ENCODE results near the gene CA10.

Gene CA10

DNA sequence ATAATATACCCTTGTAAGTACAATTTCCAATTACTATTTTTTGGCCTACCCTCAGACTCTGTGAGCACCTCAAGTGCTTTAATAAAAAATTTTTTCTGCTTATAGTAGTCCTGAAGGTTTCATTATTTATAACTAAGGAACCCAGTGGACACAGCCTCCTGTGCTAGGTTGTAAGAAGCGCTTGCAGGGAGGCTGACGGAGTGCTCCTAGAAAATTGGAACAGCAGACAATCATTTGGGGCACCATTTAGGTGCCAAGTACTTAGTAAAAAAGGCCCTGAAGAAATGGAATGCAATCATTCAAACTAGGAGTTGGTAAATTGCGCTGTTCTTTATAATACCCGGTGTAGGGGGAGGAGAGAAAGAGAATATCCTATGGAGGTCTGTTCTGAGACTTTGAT, 19.8 kb downstream of the CA10 start:
- in situ Hi-C loops (cut with HindIII; ENCODE audit: low sequenced_read_pairs): no loop called here
- no peak overlapping the region for H3K4me3 ChIP-seq (ENCODE audit: low read depth, low read length)
- no peak for DNase-seq (ENCODE audit: low read depth, low spot score)
- TF ChIP-seq, protein P1, sequence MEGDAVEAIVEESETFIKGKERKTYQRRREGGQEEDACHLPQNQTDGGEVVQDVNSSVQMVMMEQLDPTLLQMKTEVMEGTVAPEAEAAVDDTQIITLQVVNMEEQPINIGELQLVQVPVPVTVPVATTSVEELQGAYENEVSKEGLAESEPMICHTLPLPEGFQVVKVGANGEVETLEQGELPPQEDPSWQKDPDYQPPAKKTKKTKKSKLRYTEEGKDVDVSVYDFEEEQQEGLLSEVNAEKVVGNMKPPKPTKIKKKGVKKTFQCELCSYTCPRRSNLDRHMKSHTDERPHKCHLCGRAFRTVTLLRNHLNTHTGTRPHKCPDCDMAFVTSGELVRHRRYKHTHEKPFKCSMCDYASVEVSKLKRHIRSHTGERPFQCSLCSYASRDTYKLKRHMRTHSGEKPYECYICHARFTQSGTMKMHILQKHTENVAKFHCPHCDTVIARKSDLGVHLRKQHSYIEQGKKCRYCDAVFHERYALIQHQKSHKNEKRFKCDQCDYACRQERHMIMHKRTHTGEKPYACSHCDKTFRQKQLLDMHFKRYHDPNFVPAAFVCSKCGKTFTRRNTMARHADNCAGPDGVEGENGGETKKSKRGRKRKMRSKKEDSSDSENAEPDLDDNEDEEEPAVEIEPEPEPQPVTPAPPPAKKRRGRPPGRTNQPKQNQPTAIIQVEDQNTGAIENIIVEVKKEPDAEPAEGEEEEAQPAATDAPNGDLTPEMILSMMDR (IDR thresholded peaks at IDR 0.05; ENCODE audit: low read depth, low read length): no peak

DNA sequence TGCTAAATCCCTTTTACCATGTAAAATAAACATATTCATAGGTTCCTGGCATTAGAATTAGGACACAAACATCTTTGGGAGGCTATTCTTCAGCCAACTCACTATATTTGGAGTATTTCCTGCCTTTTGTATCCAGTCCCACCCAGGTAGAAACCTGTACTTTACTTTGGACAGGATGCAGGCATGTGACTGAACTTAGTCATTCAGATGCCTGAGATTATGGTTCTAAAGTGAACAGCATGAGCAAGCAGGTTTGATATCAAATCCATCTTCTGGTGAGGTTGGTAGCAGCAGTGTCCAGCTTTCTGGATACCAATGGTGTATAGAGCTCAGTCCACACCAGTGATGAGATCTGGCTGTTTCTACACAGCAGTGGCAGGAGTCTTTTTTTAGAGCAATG, 20.2 kb downstream of the CA10 start:
- TF ChIP-seq, protein P1 (IDR thresholded peaks at IDR 0.05; ENCODE audit: low read depth, low read length): no peak
- in situ Hi-C loops (cut with HindIII; ENCODE audit: low sequenced_read_pairs): no loop called here
- no peak for DNase-seq (ENCODE audit: low read depth, low spot score)
- no peak overlapping the region for H3K4me3 ChIP-seq (ENCODE audit: low read depth, low read length)

DNA sequence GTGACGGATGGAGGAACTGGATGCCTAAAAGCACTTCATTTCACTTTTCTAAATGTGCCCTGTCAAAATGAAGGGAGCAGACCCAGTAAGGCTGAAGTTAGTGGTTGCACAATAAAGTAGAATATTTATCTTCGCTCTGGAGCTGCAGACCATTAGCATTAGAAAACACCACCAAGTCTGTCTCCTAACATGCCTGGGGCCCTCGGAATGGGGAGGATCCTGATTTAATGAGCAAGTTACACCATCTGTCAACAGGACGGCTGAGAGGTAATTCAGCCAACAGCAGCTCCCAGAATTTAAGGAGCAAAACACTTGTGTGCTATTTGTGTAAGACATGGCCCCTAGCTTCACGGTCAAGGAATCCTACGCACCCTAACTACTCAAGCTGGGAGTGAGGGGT, 22.3 kb downstream of the CA10 start:
- no peak overlapping the region for H3K4me3 ChIP-seq (ENCODE audit: low read depth, low read length)
- TF ChIP-seq, protein P1 (IDR thresholded peaks at IDR 0.05; ENCODE audit: low read depth, low read length): no peak
- in situ Hi-C loops (cut with HindIII; ENCODE audit: low sequenced_read_pairs): no loop called here
- no peak for DNase-seq (ENCODE audit: low read depth, low spot score)

DNA sequence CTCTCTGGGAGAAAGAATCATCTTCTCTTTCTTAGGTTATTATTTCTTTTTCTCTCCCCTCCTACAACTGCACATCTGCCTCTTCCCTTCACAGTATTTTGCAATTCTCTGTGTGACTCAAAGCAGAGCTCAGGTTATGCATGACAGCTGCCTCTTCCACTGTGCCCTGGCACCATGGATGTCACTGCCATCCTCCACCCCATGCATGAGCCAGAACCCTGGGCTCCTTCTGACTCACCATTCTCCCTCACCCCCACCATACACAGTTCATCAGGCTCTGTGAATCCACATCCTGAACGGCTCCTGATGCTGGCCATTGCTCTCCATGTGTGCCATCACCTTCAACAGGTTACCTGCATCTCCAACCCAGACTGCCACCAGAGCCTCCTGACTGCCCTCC, 23.9 kb downstream of the CA10 start:
- in situ Hi-C loops (cut with HindIII; ENCODE audit: low sequenced_read_pairs): no loop called here
- H3K4me3 ChIP-seq (ENCODE audit: low read depth, low read length): no peak overlapping the region
- no peak for DNase-seq (ENCODE audit: low read depth, low spot score)
- TF ChIP-seq, protein P1 (IDR thresholded peaks at IDR 0.05; ENCODE audit: low read depth, low read length): no peak

DNA sequence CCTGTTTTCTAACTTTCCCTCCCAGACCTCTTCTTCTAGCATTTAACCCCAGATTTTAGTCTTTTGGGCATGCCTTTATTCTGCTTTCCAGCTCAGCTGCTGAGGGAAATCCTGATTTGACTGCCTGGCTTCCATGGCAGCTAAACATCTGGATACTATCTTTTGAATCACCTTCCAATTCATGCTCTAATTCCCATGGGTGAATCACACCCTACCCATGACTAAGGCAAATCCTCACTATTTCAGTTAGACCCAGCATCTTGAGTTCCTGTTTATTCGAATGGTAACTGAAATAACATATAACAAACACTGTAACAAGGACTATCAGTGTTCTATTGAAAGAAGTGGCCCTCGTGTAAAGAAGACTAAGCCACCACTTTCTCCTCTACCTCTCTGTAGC, 29.8 kb downstream of the CA10 start:
- no peak for DNase-seq (ENCODE audit: low read depth, low spot score)
- in situ Hi-C loops (cut with HindIII; ENCODE audit: low sequenced_read_pairs): no loop called here
- no peak overlapping the region for H3K4me3 ChIP-seq (ENCODE audit: low read depth, low read length)
- TF ChIP-seq, protein P1 (IDR thresholded peaks at IDR 0.05; ENCODE audit: low read depth, low read length): no peak

DNA sequence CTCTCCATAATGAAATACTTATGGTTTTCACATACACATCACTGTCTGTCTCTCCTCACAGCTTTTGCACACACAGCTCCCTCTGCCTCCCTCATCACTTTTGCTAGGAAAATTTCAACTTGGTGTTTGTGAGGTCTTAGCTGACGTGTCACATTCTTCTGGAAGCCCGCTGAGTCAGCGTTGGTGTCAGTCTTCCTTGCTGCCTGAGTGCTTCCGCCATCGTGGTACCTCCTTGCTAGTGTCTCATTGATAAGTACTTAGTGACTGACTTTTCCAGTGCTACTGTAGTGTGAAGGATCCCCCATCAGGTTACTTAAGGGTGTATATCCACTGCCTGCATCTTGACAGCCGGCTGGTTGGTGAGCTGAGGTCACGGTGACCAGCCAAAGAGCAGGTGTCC, 33.5 kb downstream of the CA10 start:
- in situ Hi-C loops (cut with HindIII; ENCODE audit: low sequenced_read_pairs): no loop called here
- no peak overlapping the region for H3K4me3 ChIP-seq (ENCODE audit: low read depth, low read length)
- TF ChIP-seq, protein P1 (IDR thresholded peaks at IDR 0.05; ENCODE audit: low read depth, low read length): no peak
- DNase-seq (ENCODE audit: low read depth, low spot score): no peak

DNA sequence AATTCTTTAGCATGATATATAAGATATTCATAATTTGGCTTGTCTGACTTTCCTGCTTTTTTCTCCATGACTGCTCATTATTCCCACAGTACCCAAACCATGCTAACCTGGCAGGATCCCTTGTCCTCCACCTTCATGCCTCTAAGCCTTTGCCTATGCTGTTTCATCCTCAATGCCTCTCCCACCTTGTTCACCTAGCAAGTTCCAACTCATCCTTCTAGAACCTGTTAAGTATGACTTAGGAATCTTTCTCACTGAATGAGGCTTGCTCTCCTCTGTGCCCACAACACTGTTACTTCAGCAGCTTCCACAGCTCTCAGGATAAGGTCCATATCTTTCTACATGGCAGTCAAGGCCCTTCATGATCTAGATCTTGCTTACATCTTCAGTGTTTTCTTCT, 34.0 kb downstream of the CA10 start:
- in situ Hi-C loops (cut with HindIII; ENCODE audit: low sequenced_read_pairs): no loop called here
- TF ChIP-seq, protein P1 (IDR thresholded peaks at IDR 0.05; ENCODE audit: low read depth, low read length): no peak
- H3K4me3 ChIP-seq (ENCODE audit: low read depth, low read length): no peak overlapping the region
- DNase-seq (ENCODE audit: low read depth, low spot score): no peak
